Trophoblast cell (in vitro differentiated cells and primary cell): ENCODE measurements around the gene ARFIP2.
A peak's percentile ranks its signal among the peaks of the same experiment; 100 is the strongest.

Source experiments
- DNase-seq, 2 donors: peaks; one replicate each; pipeline ENCODE4 v3.0.0-alpha.2; 2016
- H2AFZ ChIP-seq: 2 replicates; pipeline ENCODE4 v1.6.1; 2013; ENCODE audit warnings: low read length, moderate library complexity, mild to moderate bottlenecking; ENCODE audit not compliant: insufficient read depth, poor library complexity
- H2AK5ac ChIP-seq: 2 replicates; pipeline ENCODE4 v1.6.1; 2013; ENCODE audit warnings: mild to moderate bottlenecking, low read length
- H2BK120ac ChIP-seq: 2 replicates; pipeline ENCODE4 v1.6.1; 2013; ENCODE audit warnings: low read length, mild to moderate bottlenecking, moderate library complexity; ENCODE audit not compliant: insufficient read depth, poor library complexity
- H2BK12ac ChIP-seq: 2 replicates; pipeline ENCODE4 v1.6.1; 2013; ENCODE audit warnings: mild to moderate bottlenecking, low read length, moderate library complexity
- H2BK5ac ChIP-seq: 2 replicates; pipeline ENCODE4 v1.6.1; 2013; ENCODE audit warnings: low read length, low read depth, moderate library complexity, mild to moderate bottlenecking; ENCODE audit not compliant: poor library complexity
- H3K14ac ChIP-seq: 2 replicates; pipeline ENCODE4 v1.6.1; 2013; ENCODE audit warnings: mild to moderate bottlenecking, low read length
- H3K18ac ChIP-seq: 2 replicates; pipeline ENCODE4 v1.6.1; 2013; ENCODE audit warnings: mild to moderate bottlenecking, low read length
- H3K23ac ChIP-seq: 2 replicates; pipeline ENCODE4 v1.6.1; 2013; ENCODE audit warnings: low read length
- H3K27ac ChIP-seq: 2 replicates; pipeline ENCODE4 v1.5.1; 2013; ENCODE audit warnings: low read depth, mild to moderate bottlenecking, inconsistent platforms, low read length, moderate library complexity
- H3K27me3 ChIP-seq: 2 replicates; pipeline ENCODE4 v1.6.1; 2013; ENCODE audit warnings: inconsistent platforms, mild to moderate bottlenecking, low read length, moderate library complexity; ENCODE audit not compliant: insufficient read depth
- H3K36me3 ChIP-seq, 2 experiments: 1 replicate in 1 of 2; 2 replicates in 1 of 2; pipeline ENCODE4 v1.6.1; 2013; ENCODE audit warnings: low read length in 2 of 2, mild to moderate bottlenecking in 2 of 2, moderate library complexity in 1 of 2; ENCODE audit not compliant: insufficient read depth in 2 of 2, control insufficient read depth in 1 of 2
- H3K4ac ChIP-seq: 2 replicates; pipeline ENCODE4 v1.6.1; 2013; ENCODE audit warnings: low read depth, mild to moderate bottlenecking, low read length, moderate library complexity
- H3K4me1 ChIP-seq, 2 experiments: 1 replicate in 1 of 2; 2 replicates in 1 of 2; pipeline ENCODE4 v1.6.1; 2013; ENCODE audit warnings: low read length in 2 of 2, mild to moderate bottlenecking in 2 of 2, moderate library complexity in 1 of 2; ENCODE audit not compliant: insufficient read depth in 2 of 2, control insufficient read depth in 1 of 2
- H3K4me2 ChIP-seq: 2 replicates; pipeline ENCODE4 v1.6.1; 2013; ENCODE audit warnings: inconsistent platforms, mild to moderate bottlenecking, low read length, moderate library complexity
- H3K4me3 ChIP-seq: 2 replicates; pipeline ENCODE4 v1.5.1; 2013; ENCODE audit warnings: mild to moderate bottlenecking, low read depth, low read length, inconsistent platforms
- H3K79me1 ChIP-seq: one replicate; pipeline ENCODE4 v1.6.1; 2013; ENCODE audit warnings: low read length
- H3K79me2 ChIP-seq: 2 replicates; pipeline ENCODE4 v1.6.1; 2013; ENCODE audit warnings: low read length, mild to moderate bottlenecking; ENCODE audit not compliant: control insufficient read depth, insufficient read depth, poor library complexity
- H3K9ac ChIP-seq: 2 replicates; pipeline ENCODE4 v1.6.1; 2013; ENCODE audit warnings: mild to moderate bottlenecking, low read length
- H3K9me3 ChIP-seq: 2 replicates; pipeline ENCODE4 v1.6.1; 2013; ENCODE audit warnings: low read depth, mild to moderate bottlenecking, control low read depth, inconsistent platforms, low read length; ENCODE audit not compliant: insufficient read depth
- H4K12ac ChIP-seq: 2 replicates; pipeline ENCODE4 v1.6.1; 2013; ENCODE audit warnings: low read depth, mild to moderate bottlenecking, low read length, moderate library complexity
- H4K8ac ChIP-seq: 2 replicates; pipeline ENCODE4 v1.6.1; 2013; ENCODE audit warnings: low read depth, mild to moderate bottlenecking, low read length, moderate library complexity
- H4K91ac ChIP-seq: one replicate; pipeline ENCODE4 v1.6.1; 2013; ENCODE audit warnings: low read depth, mild to moderate bottlenecking, low read length, moderate library complexity
- WGBS: extraction: QIAGEN DNeasy Blood & Tissue Kit; methylation state at CpG from one replicate; pipeline ENCODE4 v1.1.7; 2013; ENCODE audit warnings: missing lambda C conversion rate; ENCODE audit not compliant: insufficient read length, insufficient coverage; ENCODE audit errors: extremely low coverage; 5-methylcytosine and 5-hydroxymethylcytosine counted together

ARFIP2 gene

GRCh38 chr11:6473451-6474412 is 7.4 kb downstream of the ARFIP2 start, which contains the start of gene TRIM3:
TSS of gene TRIM3 (minus strand) at chr11:6473941. CDS start at chr11:6465695, 8,246 bp downstream.
- Histone ChIP-seq H3K14ac (peak within 1 kb of the TSS; percentile 88), H3K79me2 (peaks cover 7% of the 10 kb centered on the region)
- no CpG with 5 or more reads among the region's 87 CpGs for WGBS

GRCh38 chr11:6472934-6473333 is 8.2 kb downstream of the ARFIP2 start:
- H3K4me3 ChIP-seq = no peak overlapping the region
- peaks cover 7% of the 10 kb centered on the region for H3K79me2 ChIP-seq
- H3K23ac ChIP-seq = no peak overlapping the region
- H3K4me1 ChIP-seq = peaks cover 11 to 21% of the 10 kb centered on the region in 2 experiments
- H2BK5ac ChIP-seq = no peak overlapping the region
- peaks cover 15 to 17% of the 10 kb centered on the region in 2 experiments for H3K36me3 ChIP-seq
- H3K27ac ChIP-seq = no peak overlapping the region
- no peak overlapping the region for H3K18ac ChIP-seq
- peak overlapping the region; percentile 34 for H3K4me2 ChIP-seq
- H3K4ac ChIP-seq = no peak overlapping the region
- no peak for DNase-seq
- H4K12ac ChIP-seq = no peak overlapping the region
- no peak overlapping the region for H2BK12ac ChIP-seq
- H4K8ac ChIP-seq = no peak overlapping the region
- no peak overlapping the region for H2BK120ac ChIP-seq
- no peaks in the 10 kb centered on the region for H3K9me3 ChIP-seq
- WGBS = no CpG with 5 or more reads among the region's 1 CpG
- no peak overlapping the region for H4K91ac ChIP-seq
- no peaks in the 10 kb centered on the region for H3K27me3 ChIP-seq
- H3K79me1 ChIP-seq = peaks cover 11% of the 10 kb centered on the region
- peak overlapping the region; percentile 18 for H2AK5ac ChIP-seq
- H3K9ac ChIP-seq = peak overlapping the region; percentile 46
- no peak overlapping the region for H2AFZ ChIP-seq
- H3K14ac ChIP-seq = no peak overlapping the region

More at GRCh38 chr11:6473451-6474412, 7.4 kb downstream of the ARFIP2 start, which contains the start of gene TRIM3:
- Histone ChIP-seq H4K91ac (peak within 1 kb of the TSS; percentile 82), H3K79me1 (peaks cover 11% of the 10 kb centered on the region), H2AK5ac (peak within 1 kb of the TSS; percentile 71), H3K23ac (no peak within 1 kb of the TSS), H3K9me3 (no peaks in the 10 kb centered on the region), H4K8ac (peak within 1 kb of the TSS; percentile 78), H3K18ac (peak within 1 kb of the TSS; percentile 83), H2BK5ac (peak within 1 kb of the TSS; percentile 92), H3K27ac (peak within 1 kb of the TSS; percentile 94), H3K27me3 (no peaks in the 10 kb centered on the region), H3K4me1 (peaks cover 11 to 20% of the 10 kb centered on the region in 2 experiments), H4K12ac (peak within 1 kb of the TSS; percentile 93), H3K9ac (peak within 1 kb of the TSS; percentile 89), H3K4ac (peak within 1 kb of the TSS; percentile 52), H3K36me3 (peaks cover 23 to 25% of the 10 kb centered on the region in 2 experiments), H3K4me3 (peak within 1 kb of the TSS; percentile 79), H3K4me2 (peak within 1 kb of the TSS; percentile 92), H2AFZ (peak within 1 kb of the TSS; percentile 90), H2BK120ac (peak within 1 kb of the TSS; percentile 81), H2BK12ac (no peak within 1 kb of the TSS)
- DNase-seq = peak; percentile 84 to 85

DNA sequence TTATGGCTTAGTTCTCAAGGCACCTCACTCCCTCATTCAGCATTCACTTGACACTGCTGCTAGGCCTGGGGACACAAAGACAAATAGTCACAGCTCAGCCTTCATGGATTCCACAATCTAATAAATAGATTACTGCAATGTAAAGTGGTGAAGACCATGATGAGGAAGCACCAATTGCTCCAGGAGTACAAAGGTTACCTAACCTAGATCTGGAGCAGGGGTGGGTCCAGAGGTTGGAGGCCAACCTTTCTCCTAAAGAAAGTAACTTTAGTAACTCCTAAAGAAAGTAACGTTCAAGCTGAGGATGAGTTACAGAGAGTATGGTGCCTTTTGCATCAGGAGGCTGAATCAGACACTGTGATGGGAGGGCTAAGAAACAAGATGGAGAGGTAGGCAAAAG is 11.5 kb downstream of the ARFIP2 start:
- Histone ChIP-seq H3K4me2 (no peak overlapping the region), H3K79me1 (peaks cover 11% of the 10 kb centered on the region), H3K4me3 (no peak overlapping the region), H3K18ac (no peak overlapping the region), H2BK120ac (no peak overlapping the region), H3K36me3 (peaks cover 0 to 5% of the 10 kb centered on the region in 2 experiments), H2AFZ (no peak overlapping the region), H2AK5ac (no peak overlapping the region), H4K91ac (no peak overlapping the region), H3K9ac (no peak overlapping the region), H2BK12ac (no peak overlapping the region), H4K8ac (peak overlapping the region; percentile 13), H2BK5ac (no peak overlapping the region), H3K9me3 (no peaks in the 10 kb centered on the region), H3K4ac (no peak overlapping the region), H3K79me2 (peaks cover 7% of the 10 kb centered on the region), H3K27me3 (no peaks in the 10 kb centered on the region), H3K4me1 (peaks cover 5 to 14% of the 10 kb centered on the region in 2 experiments), H3K23ac (no peak overlapping the region), H3K14ac (no peak overlapping the region), H3K27ac (no peak overlapping the region), H4K12ac (no peak overlapping the region)
- WGBS = no CpG with 5 or more reads among the region's 1 CpG
- DNase-seq = no peak

DNA sequence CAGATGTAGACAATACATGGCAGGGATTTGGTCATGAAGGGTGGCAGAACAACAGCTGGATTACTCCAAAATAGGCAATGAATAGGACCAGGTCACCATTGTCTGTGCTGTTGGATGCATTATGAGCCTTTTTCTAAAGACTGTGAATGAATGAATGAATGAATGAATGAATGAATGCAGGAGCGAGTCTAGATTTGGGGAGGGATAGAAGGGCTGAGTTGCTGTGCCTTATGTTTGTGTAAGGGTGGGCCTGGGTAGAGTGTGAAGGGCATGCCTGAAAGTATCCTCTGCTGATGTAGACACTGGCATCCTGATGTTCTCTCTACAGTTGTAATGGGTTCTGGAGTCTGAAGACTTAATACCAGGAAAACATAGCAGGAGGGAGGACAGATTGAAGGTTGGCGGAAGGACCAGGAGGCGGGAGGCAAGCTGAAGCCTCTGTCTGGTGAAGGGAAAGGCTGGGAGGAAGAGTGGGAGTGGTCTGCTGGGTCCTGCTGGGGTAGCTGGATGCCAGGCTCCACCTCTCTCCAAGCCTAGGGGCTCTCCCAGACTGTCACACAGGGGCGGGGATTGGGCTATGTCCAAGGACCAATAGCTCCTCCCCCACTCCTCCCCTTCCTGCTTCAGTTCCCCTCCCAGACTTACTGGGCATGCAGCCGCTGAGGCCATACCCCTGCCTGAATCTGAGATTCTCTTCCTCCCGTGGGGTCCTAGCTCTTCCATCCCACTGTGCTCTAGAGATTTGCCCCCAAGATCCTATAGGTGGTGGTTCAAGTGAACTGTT is 12.2 kb downstream of the ARFIP2 start:
- Histone ChIP-seq H4K91ac (no peak overlapping the region), H2AFZ (no peak overlapping the region), H2BK5ac (no peak overlapping the region), H4K12ac (no peak overlapping the region), H3K4ac (no peak overlapping the region), H3K18ac (no peak overlapping the region), H2BK120ac (no peak overlapping the region), H4K8ac (peak overlapping the region; percentile 13), H3K79me2 (peaks cover 4% of the 10 kb centered on the region), H3K23ac (no peak overlapping the region), H3K4me2 (no peak overlapping the region), H2BK12ac (no peak overlapping the region), H3K4me1 (peaks cover 5 to 13% of the 10 kb centered on the region in 2 experiments), H3K9me3 (no peaks in the 10 kb centered on the region), H2AK5ac (no peak overlapping the region), H3K14ac (no peak overlapping the region), H3K4me3 (no peak overlapping the region), H3K79me1 (peaks cover 6% of the 10 kb centered on the region), H3K9ac (no peak overlapping the region), H3K36me3 (peaks cover 0 to 6% of the 10 kb centered on the region in 2 experiments), H3K27ac (no peak overlapping the region), H3K27me3 (no peaks in the 10 kb centered on the region)
- WGBS = no CpG with 5 or more reads among the region's 6 CpGs
- DNase-seq = peak; percentile 56 to 67
